Non-pigmented ciliary epithelial cell (primary cell): ENCODE data around the gene PCNX3.
"Not testable (repeated sequence)": the region's sequence is repeated elsewhere in the genome, so short reads cannot be mapped to it uniquely, and the experiment has no call there.

Source experiments
- DNase-seq: peaks from one replicate; pipeline ENCODE4 v3.0.0-alpha.2; 2010; ENCODE audit warnings: low read depth

The PCNX3 gene

DNA sequence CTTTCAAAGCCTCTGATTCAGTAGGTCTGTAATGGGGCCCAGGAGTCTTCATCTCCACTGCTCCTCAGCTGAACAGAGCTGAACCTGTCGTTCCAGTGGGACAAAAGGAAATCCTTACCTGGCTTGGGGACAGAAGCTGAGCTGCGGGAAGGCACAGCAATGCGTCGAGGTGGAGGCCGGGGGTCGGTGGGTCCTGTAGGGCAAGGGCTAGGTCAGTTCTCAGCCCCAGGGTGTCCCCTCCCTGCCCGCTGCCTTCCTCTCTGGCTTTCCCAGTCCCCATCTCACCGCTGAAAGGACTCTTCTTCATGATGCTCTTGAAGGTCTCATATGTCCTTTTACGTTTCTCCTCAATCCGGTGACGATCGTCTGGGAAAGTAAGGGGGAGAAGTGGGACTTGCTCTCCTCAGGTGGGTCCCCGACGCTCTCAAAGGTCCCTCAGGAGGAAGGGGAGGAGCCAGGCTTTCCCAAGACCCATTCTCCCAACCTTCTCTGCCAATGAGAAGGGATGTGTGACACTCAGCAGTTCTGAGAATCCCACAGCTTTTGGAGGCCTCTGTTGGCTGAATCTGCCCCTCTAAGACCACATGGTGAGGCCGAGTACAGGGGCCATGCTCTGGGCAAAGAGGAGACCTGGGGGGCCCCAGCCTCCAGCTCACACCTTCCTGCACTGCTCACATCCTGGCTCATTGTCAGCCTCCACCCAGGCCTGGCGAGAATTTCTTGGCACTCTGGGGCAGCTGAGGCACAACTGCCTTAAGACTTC is 40.2 kb downstream of the PCNX3 start:
- DNase-seq, result no peak

DNA sequence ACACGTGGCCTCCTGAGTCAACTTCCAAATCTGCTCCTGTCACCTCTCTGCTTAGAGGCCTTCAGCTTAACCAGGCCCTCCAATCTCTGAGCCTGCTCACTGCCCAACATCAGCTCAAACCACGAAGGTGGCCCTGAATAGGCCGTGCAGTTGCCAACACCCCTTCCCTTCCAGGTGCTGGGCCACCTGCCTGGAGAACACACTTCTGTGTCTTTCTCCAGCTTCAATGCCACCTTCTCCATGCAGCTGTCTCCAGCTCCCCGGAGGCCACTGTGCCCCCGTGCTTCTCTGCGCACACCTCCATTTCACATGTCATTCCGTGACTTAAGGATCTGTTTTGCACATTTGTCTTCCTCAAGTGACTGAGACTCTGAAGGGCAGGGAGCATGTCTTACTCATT is 41.9 kb downstream of the PCNX3 start:
- no peak for DNase-seq

DNA sequence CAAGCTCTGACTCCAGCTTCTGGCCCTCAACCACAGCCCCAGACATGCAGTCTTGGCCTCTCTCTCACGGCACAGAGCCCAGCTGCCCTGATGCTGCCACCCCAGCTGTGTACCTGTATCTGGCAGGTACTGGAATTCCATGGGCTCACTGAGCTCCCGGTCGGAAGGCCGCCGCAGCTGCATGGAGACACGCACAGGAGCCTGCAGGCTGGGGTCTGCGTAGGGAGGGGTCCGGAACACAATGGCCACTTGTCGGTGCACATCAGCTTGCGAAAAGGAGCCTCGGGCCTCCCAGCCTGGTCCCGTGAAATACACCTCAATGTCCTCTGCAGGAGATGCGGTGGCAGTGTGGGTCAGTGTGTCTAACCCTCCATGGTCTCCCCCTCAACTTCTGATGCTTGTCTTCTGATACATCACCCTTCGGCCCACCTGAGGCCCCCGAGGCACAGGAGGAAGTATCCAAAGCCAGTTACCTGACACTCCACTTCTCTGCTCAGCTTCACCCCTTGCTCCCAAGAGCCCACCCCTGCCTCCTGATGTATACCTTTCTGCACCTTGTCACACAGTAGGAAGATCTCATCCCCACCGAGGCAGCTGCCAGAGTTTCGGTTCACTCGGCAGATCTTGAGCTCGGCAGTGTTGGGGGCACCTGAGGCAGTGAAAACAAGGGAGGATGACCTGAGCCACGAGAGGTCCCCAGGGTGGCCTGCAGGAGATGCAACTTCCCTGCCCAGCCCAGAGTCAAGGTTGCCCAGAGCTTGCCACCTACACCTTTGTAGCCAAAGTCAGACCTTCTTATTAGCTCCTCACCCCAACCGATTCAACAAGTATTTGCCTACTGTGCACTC is 42.8 kb downstream of the PCNX3 start:
- DNase-seq, result no peak

DNA sequence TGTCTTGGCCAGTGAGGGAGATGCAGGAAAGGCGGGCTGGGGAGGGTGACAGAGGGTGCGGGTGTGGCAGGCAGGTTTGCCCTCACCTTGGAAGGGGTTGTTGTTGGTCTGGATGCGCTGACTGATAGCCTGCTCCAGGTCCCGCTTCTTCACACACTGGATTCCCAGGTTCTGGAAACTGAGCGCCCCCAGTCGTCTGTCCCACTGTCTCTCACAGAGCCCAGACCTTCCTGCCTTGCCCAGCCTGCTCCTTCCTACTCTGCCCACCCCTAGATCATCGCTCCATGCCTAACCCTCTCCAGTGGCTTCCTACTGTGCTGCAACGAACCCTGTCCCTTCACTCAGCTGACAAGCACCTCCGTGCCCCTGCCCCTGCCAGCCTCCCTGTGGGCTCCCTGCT is 44.5 kb downstream of the PCNX3 start:
- no peak for DNase-seq

DNA sequence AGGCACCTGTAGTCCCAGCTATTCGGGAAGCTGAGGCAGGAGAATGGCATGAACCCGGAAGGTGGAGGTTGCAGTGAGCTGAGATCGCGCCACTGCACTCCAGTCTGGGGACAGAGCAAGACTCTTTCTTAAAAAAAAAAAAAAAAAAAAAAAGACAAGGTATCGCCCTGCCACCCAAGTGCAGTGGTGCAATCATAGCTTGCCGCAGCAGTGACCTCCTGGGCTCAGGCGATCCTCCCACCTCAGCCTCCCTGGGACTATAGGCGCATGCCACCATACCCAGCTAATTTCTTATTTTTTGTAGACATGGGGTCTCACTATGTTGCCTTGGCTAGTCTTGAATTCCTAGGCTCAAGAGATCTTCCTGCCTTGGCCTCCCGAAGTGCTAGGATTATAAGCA is 45.3 kb downstream of the PCNX3 start:
- not testable (repeated sequence) for DNase-seq

DNA sequence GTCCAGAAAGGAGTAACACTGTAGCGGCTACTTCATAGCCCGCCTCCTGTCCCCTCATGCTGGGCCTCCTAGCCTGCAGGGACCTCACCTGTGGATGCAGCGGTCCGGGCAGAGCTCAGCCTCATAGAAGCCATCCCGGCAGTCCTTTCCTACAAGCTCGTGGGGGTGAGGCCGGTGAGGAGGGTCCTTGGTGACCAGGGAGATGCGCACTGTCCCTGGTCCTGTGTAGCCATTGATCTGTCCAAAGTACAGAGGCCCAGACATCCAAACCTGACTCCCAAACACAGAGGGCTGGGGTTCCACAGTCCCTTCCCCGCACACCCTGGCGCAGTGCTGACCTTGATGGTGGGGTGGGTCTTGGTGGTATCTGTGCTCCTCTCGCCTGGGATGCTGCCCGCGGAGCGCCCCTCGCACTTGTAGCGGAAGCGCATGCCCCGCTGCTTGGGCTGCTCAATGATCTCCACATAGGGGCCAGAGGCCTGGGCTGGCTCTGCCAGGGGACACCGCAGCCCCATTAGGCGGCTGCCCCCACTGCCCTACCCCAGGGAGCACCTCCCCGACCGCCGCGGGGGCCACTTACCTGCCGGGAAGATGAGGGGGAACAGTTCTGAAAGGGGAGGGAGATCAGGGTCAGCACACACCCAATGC is 46.1 kb downstream of the PCNX3 start:
- no peak for DNase-seq

DNA sequence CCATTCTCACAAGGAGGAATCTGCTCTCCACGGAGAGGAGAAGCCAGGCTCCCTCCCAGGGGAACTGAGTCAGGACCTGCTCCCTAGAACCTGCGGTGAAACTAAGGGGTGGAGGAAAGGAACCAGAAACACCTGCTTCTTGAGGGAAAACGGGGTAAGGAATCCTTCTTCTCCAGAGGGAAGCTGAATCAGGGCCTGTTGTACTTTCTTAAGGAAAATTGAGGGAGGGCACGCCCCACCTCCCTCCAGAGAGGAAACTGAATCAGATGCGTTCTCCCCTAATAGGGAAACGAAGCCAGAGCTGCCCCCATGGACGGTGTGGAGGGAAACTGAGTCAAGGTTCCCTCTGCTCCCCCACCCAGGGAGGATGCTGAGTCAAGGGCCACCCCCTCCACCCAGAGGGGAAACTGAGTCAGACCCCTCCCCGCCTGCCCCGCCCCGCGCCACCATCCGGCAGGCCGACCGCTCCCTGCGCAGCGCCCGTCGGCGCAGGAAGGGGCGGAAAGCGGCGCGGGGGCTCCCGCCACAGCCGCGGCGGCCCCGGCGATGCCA is 46.7 kb downstream of the PCNX3 start:
- DNase-seq, result no peak

DNA sequence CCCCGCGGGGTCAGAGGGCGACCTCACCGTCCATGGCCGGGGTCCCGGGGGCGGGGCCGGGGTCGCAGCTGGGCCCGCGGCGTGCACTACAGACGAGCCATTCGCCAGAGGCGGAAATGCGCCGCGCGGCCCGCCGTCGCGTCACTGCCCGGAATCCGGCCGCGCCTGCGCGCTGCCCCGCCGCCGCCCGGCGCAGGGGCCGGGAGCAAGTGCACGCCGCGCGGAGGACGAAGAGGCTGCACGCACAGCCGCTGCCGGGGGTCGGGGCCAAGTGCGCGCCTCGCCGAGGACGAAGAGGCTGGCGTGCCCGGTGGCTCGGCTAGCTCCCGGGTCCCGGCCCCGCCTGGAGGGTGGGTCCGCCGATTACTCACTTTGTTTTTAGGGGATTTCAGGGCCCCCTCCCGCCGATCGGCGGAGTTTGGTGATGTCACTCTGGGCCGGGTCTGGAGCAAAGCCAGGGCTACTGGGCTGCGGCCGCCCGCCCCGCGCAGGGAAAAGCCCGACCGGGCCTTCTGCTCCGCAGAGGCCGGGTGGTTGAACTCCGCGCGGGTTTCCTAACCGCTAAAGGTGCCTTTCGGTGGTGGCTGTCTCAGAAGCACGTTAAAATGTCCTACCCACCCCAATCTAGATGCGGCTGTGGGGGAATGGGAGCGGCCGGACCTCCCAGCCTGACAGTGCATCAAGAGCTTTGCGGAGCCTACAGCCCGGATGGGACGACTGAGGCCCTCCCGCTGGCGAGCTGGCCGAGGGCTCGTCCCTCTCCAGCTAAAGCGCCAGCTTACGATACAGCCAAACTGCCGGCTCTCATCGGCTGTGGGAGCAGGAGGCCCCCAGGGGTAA is 47.4 kb downstream of the PCNX3 start, which contains the start of gene RELA:
TSS of gene RELA (minus strand) at position 118 of the 840 bp plus-strand sequence. CDS start at position 34, 84 bp downstream.
- no peak for DNase-seq

DNA sequence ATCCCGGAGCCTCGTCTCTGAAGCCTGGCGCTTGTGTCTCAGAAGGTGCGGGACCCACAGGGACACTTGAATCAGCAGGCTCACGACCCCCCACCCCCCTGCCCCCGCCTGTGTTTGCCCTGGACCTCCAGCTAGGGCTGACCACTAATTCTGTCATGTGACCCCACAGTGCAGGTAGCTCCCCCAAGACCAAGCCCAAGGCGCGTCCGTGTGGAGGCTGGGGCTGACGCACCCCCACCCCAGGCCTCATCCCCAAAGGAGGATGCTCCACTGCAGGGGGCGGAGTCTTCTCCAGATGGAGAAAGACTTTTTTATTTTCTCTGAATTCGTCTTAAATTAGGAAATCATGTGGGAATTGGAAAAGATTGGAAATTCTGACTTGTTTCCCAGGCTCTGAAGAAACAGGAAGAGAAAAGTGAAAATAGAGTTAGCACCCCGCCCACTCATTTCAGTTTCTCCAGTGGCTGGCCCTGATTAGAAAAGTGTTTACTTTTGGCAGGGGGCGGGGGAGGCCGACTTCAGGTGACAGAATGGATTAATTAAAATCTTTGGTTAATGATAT is 48.1 kb downstream of the PCNX3 start:
- no peak for DNase-seq

DNA sequence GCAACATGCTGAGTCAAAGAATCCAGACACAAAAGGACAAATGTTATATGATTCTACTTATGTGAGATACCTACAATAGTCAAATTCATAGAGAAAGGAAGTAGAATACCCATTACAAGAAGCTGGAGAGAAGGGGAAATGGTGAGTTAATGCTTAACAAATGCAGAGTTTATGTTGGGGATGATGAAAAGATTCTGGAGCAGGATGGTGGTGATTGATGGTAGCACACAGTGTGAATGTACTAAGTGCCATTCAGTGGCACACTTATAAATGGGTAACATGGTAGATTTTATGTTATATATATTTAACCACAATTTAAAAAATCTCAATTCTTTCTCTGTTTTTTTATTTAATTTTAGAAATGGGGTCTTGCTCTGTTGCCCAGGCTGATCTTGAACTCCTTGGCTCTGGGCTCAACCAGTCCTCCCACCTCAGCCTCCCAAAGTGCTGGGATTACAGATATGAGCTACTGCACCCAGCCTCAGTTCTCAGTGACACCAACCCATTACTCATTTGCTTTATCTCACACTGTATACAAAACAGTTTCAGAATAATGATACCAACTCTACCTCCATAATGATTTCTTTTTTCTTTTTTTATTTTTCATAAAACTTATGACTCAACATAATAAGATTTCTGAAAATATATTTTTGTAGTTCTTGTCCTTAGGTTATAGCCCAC is 56.7 kb downstream of the PCNX3 start:
- no peak for DNase-seq

DNA sequence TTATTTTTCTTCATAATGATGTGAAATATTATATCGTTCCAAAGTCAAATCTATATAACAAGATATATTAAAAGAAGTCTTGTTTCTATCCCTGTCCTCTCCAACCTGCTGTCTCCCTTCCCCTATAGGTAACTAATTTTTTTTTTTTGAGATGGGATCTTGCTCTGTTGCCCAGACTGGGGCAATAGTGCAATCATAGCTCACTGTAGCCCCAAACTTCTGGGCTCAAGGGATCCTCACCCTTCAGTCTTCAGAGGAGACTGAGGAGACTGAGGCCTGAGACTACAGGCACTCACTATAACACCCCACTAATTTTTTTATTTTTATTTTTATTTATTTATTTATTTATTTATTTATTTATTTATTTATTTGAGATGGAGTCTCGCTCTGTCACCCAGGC is 57.4 kb downstream of the PCNX3 start:
- no peak for DNase-seq

DNA sequence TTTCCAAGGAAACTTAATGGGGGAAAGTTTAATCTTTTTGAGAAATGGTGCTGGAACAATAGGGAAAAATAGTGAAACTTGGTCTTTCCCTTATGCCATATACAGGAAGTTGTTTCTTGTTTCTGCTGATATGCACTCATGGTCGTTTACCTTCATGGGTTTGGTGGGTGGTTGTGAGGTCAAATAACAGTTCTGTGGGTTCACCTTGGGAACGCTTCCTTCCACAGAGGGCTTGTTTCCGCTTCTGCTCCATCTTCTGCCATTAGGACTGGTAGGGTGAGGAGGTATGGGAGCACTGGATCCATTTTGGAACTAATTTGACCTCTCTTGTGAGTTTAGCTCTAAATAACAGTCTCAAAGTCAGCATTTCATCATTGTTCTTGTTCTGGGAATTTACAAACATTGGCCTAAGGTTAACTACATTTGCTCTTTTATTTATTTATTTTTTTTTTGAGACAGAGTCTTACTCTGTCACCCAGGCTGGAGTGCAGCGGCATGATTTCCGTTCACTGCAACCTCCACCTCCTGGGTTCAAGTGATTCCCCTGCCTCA is 64.7 kb downstream of the PCNX3 start:
- DNase-seq, result no peak

DNA sequence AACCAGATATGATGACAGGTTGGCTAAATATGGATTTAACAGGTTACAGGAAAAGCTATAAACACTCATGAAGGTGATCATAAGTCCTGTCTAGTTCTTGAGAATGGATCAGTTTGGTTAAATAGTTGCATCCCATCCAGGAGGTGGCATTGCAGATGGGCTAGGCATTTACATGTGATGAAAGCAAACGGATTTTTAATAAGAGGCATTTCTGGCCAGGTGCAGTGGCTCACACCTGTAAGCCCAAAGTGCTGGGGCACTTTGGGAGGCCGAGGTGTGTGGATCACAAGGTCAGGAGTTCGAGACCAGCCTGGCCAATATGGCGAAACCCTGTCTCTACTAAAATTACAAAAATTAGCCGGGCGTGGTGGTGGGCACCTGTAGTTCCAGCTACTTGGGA is 67.9 kb downstream of the PCNX3 start:
- DNase-seq, result not testable (repeated sequence)

DNA sequence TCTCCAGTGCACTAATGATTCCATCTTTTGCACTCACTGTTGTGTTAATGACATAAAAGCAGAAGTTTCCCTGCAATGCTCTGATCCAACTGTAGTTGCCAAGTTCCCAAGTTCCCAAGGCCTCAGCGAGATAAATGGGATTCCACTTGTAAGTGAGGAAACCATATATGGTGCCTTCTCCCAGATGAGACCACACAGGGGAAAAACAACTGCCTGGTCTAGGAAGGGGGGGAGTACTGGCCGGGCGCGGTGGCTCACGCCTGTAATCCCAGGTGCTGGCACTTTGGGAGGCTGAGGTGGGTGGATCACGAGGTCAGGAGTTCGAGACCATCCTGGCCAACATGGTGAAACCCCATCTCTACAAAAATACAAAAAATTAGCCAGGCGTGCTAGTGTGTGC is 70.4 kb downstream of the PCNX3 start:
- no peak for DNase-seq
